Kidney glomerular epithelial cell (primary cell): ENCODE data around the gene NKX2-3.

ENCODE experiments used
- DNase-seq: peaks from one replicate; lab custom pipeline; 2025; lab: John Stamatoyannopoulos, UW

The NKX2-3 gene

GRCh38 chr10:99583687-99584086, 50.9 kb downstream of the NKX2-3 start:
- no peak for DNase-seq
